ENCODE results near the gene ZNF609. TPM values are rescaled to one million over a fixed set of nuclear protein-coding genes. Genes with fewer than 3 reads are reported as not detected.

ZNF609 gene
- total and polyA plus RNA-seq, 2 experiments from 2014 or later: 12.5 to 23.0 TPM

- Histone ChIP-seq H3K4me3 (no peak overlapping the region), H3K4me2 (no peak overlapping the region), H3K79me2 (peaks cover 59% of the 10 kb centered on the region), H2AFZ (no peak overlapping the region), H3K4me1 (ENCODE audit: insufficient read depth) (peaks cover 14% of the 10 kb centered on the region), H3K27me3 (no peaks in the 10 kb centered on the region), H3K9me3 (ENCODE audit: low read depth) (no peaks in the 10 kb centered on the region), H4K20me1 (ENCODE audit: insufficient read depth, poor library complexity, severe bottlenecking) (peaks cover 9% of the 10 kb centered on the region), H3K27ac (no peak overlapping the region), H3K36me3 (replicated peaks; ENCODE audit: insufficient read depth, low read depth) (no peaks in the 10 kb centered on the region), H3K9me2 (replicated peaks; ENCODE audit: insufficient read depth) (no peaks in the 10 kb centered on the region)
- no peak for TF ChIP-seq CTCF (IDR thresholded peaks at IDR 0.05; ENCODE audit: poor library complexity)
- TF ChIP-seq EZH2 (IDR thresholded peaks at IDR 0.05; ENCODE audit: borderline replicate concordance): no peak
- TF ChIP-seq EZH2phosphoT487 (IDR thresholded peaks at IDR 0.05; ENCODE audit: low read depth, severe bottlenecking, unreplicated experiment): no peak
- 95% methylated on average over 1 of the region's 1 CpG for WGBS (ENCODE audit: low lambda C conversion rate, missing lambda C conversion rate)
- DNase-seq (ENCODE audit: low spot score): no peak
Measured at GRCh38 chr15:64650552-64650951, 190.2 kb downstream of the ZNF609 start.

DNA sequence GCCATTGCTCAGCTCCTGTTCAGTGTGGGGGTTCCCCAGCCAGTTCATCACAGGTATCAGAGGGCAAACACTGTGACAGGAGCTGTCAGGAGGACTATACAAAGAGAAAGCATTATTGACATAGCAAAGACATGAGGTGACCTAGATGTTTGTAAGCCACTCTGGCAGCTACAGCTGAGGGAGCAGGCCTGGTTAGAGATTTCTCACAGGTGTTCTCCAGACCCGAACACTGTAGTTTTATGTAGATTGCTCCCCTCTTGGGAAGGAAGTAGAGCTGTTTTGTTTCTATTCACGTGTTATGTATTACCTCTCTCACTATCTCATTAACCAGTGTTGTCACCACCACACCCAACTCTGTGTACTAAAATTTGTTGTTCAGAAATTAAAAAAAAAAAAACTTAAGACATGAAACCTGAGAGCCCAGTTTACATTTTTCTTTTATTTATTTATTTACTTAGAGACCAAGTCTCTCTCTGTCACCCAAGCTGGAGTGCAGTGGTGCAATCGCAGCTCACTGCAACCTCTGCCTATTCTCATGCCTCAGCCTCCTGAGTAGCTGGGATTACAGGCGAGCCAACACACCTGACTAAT is 191.3 kb downstream of the ZNF609 start:
- Histone ChIP-seq H3K4me2 (no peak overlapping the region), H4K20me1 (ENCODE audit: insufficient read depth, poor library complexity, severe bottlenecking) (peaks cover 9% of the 10 kb centered on the region), H3K9me2 (replicated peaks; ENCODE audit: insufficient read depth) (no peaks in the 10 kb centered on the region), H3K79me2 (peaks cover 58% of the 10 kb centered on the region), H3K4me3 (no peak overlapping the region), H3K36me3 (replicated peaks; ENCODE audit: insufficient read depth, low read depth) (no peaks in the 10 kb centered on the region), H3K27me3 (no peaks in the 10 kb centered on the region), H2AFZ (no peak overlapping the region), H3K27ac (peak overlapping the region; percentile 41), H3K4me1 (ENCODE audit: insufficient read depth) (peaks cover 14% of the 10 kb centered on the region), H3K9me3 (ENCODE audit: low read depth) (no peaks in the 10 kb centered on the region)
- TF ChIP-seq EZH2phosphoT487 (IDR thresholded peaks at IDR 0.05; ENCODE audit: low read depth, severe bottlenecking, unreplicated experiment): no peak
- no peak for TF ChIP-seq CTCF (IDR thresholded peaks at IDR 0.05; ENCODE audit: poor library complexity)
- TF ChIP-seq EZH2 (IDR thresholded peaks at IDR 0.05; ENCODE audit: borderline replicate concordance): no peak
- DNase-seq (ENCODE audit: low spot score): peak; percentile 73
- WGBS (ENCODE audit: low lambda C conversion rate, missing lambda C conversion rate): 53% methylated on average over 4 of the region's 4 CpGs

- no peak overlapping the region for H3K4me2 ChIP-seq
- H3K79me2 ChIP-seq: peaks cover 54% of the 10 kb centered on the region
- H3K27ac ChIP-seq: no peak overlapping the region
- no peaks in the 10 kb centered on the region for H3K27me3 ChIP-seq
- H3K4me1 ChIP-seq (ENCODE audit: insufficient read depth): peaks cover 14% of the 10 kb centered on the region
- peaks cover 7% of the 10 kb centered on the region for H4K20me1 ChIP-seq (ENCODE audit: insufficient read depth, poor library complexity, severe bottlenecking)
- no peak overlapping the region for H2AFZ ChIP-seq
- TF ChIP-seq EZH2phosphoT487 (IDR thresholded peaks at IDR 0.05; ENCODE audit: low read depth, severe bottlenecking, unreplicated experiment) (no peak), CTCF (IDR thresholded peaks at IDR 0.05; ENCODE audit: poor library complexity) (peak; percentile 57), EZH2 (IDR thresholded peaks at IDR 0.05; ENCODE audit: borderline replicate concordance) (no peak)
- no peak overlapping the region for H3K4me3 ChIP-seq
- no peaks in the 10 kb centered on the region for H3K9me2 ChIP-seq (replicated peaks; ENCODE audit: insufficient read depth)
- 73% methylated on average over 3 of the region's 3 CpGs for WGBS (ENCODE audit: low lambda C conversion rate, missing lambda C conversion rate)
- H3K36me3 ChIP-seq (replicated peaks; ENCODE audit: insufficient read depth, low read depth): no peaks in the 10 kb centered on the region
- DNase-seq (ENCODE audit: low spot score): no peak
- no peaks in the 10 kb centered on the region for H3K9me3 ChIP-seq (ENCODE audit: low read depth)
Measured at GRCh38 chr15:64653757-64654156, 193.4 kb downstream of the ZNF609 start.
